HG02981 (cell line): ENCODE results near the gene FUZ.

Experiments used
- ATAC-seq: cut with Tn5 transposase; IDR thresholded peaks from one replicate; pipeline ENCODE4 v1.9.1; 2021; ENCODE audit warnings: mild to moderate bottlenecking, moderate library complexity; ENCODE audit not compliant: unreplicated experiment

FUZ gene

DNA sequence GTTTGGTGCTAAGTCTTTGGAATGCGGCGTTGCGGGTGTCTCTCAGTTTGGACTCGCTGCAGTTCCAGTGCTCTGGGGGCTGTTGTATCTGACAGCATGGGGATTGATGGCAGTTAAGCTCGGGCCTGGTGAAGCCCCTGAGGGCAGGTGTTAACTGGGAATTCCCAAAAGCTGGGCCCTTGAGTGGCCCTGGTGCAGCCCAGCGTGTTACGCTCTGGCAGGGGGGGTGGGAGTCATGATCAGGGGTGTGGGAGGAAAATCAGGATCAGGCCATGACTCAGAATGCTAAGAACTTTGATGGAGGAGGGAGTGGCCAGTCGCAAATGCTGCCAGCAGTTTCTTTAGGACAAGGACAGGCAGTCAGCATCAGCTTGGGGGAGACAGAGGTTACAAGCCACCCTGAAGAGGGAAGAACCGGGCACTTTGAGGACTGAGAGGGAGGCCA, 26.7 kb downstream of the FUZ start:
- ATAC-seq: no peak

DNA sequence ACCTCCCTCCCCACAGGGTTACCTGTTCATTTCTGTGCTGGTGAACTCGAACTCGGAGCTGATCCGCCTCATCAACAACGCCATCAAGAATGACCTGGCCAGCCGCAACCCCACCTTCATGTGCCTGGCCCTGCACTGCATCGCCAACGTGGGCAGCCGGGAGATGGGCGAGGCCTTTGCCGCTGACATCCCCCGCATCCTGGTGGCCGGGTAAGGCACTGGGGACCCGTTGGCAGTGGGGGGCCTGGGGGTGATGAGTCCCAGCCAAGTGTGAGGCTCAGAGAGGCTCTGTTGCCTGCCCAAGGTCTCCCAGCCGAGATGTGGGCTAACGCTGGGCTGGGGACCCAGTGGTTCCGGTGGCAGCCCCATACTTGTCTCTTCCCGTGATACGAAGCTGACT, 30.6 kb downstream of the FUZ start:
- ATAC-seq: no peak

DNA sequence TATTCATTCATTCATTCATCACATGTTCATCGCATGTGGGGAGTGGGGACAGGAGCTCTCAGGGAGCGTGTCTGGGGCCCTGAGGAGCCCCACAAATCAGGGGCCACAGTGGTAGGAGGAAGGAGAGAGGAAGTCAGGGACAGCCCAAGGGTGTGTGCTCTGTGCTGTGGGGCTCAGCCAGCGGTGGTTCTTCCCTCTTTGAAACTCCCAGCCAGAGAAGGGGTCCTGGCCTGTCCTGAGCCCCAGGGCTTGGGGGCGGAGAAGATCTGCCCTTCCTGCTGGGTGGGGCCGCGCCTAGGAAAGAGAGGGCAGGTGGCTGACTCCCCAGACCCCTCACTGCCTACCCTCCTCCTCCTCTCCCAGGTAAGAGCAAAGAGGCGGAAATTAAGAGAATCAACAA, 31.7 kb downstream of the FUZ start:
- no peak for ATAC-seq

DNA sequence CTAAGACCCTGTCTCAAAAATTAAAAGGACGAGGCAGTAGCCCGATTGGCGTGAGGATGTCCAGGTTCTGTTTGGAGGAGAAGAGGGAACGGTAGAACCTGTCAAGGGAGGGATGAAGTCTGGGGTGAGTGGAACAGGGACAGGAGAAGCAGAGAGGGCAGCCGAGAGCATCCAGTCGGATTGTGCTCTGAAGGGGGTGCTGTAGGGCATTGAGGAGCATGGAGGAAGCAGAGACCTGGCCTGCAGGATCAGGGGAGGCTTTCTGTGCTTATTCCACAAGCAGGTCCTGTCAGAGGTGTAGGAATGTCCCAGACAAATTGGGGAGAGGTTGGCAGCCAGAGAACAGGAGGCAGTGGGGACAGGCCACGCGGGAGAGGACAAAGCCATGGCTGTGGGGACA, 32.2 kb downstream of the FUZ start:
- no peak for ATAC-seq

DNA sequence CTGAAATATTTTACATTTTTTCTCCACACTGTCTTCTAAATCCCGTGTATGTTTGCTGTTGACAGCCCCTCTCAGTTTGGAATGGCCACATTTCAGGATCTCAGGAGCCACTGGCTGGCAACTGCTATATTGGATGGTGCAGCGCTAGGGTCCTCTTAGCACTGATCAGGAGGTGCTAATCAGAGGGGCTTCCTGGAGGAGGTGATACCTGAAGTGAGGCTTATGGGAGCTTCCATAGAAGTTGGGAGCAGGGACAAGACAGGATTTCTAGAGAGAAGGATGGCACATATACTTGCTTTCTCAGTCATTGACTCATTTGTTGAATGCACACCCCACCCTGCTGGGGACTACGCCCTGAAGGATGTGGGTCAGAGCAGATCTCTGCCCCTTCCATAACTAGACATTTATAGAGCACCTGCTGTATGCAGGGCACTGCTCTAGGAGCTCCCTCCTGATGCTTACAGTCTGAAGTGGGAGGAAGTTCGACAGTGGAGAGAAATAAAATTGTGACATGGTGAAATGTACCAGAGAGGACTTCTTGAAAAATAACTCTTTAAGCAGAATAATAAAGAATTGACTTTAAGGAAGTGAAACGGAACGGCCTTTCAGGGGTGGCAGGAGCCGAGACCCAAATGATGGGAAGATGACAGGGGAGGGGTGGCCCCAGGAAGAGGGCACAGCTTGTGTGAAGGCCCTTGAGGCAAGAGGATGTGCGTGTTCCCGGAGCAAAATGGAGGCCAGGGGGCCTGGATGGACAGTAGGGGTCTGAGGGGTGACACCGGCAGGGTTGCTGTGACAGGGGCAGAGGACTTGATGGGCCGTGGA, 33.1 kb downstream of the FUZ start:
- ATAC-seq: no peak

DNA sequence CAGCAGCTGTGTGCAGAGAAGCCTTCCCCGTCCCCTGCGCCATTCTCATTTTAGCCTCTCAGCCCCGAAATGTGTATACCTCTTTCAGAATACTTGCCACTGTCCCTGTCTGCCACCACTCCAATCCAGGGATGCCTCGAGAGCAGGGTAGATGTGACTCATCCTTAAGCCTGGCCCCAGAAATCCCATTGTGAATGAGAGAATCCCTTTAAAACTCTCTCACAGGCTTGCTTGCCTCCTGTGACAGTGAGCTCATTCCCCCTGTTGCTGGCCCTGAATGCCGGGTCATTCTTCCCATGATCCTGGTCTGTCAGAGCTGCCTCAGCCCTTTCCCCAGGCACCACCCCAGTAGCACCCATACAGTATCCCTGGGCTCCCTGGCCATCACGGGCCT, 36.7 kb downstream of the FUZ start:
- no peak for ATAC-seq

DNA sequence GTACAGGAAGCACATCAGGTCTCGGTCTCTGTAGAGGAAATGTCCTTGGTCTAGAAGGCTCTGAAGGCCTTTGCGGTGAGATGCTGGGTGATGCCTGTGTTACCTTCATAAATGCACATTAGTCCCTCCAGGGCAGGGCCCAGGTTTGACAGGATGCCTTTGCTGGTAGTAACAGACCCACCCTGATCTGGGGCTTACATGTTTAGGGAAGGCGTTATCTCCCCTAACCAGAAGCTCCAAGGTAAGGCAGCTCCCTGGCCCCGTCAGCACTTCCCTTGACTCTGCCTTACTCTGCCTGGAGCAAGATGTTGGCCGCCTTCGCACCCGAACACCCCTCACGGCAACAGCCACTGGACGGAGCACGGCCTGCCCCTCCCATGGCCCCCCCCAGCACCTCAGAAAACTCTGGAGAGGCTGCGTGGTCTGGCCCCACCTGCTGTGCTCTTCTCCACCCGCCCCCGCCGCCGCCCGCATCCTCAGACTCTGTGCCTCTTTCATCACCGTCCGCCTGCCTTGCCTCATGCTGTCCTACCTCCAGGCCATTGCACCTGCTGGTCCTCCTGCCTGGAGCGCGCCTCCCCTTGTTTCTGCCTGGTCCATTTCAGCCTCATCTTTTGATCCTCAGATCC, 37.2 kb downstream of the FUZ start:
- no peak for ATAC-seq

DNA sequence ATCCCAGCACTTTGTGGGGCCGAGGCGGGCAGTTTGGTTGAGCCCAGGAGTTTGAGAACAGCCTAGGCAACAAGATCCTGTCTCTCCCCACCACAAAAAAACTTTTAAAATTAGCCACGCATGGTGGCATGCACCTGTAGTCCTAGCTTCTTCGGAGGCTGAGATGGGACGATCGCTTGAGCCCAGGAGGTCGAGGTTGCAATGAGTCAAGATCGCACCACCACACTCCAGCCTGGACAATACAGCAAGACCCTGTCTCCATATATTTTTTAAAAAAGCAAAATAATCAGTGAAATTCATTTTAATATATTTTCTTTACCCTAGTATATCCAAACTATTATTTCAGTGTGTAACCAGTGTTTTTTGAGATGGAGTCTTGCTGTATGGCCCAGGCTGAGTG, 38.1 kb downstream of the FUZ start:
- no peak for ATAC-seq

DNA sequence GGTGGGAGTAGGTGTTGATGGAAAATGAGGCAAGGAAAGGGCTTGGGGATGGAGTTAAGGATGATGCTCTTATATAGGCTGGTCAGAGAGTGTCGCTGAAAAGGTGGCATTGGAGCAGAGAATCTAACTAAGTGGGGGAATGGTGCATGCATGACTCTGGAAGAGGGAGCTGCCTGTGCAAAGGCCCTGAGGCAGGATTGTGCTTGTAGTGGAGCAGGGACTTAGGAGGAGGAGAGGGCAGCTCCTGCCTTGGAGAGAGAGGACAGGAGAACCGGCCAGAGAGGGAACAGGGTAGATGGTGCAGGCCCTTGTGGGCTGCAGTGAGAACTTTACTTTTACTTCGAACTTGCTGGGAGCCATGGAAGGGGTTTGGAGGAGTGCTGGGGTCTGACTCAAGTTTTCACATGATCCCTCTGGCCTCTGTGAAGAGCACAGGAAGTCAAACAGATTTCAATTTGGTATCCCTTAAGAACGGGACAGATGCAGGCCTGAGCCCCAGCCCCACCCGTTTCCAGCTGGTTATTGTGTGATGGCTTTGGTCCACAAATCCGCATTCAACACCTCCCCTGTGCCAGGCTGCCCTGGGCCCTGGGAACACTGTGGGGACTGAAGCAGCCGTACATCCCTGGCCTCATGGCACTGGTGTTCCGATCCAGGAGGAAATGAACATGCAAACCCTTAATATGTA, 39.3 kb downstream of the FUZ start:
- ATAC-seq: no peak

DNA sequence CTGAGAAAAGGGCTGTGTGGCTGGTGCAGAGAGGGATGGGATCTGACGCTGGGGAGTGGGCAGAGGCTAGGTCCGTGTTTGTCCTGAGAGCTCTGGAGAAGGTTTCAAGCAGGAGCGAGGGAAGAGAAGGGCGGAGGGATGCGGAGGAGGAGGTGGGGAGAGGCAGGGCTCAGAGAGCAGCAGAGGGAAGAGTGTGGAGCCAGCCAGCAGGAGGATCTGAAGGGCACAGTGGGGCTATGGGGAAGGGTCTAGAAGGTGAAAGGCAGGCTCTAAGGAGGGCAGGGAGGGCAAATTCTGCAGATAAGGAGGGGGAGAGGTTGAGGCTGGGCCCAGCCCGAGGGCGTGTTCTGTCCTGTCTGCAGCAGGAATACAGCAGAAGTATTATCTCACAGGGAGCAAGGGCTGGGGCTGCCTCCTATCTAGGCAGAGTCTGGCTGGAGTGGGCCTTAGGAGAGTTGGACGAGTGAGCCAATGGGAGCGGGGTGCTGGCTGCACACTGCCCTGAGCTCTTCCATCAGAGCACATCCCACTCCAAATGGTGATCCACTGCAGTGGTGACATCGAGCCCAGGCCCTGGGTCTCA, 40.2 kb downstream of the FUZ start:
- ATAC-seq: no peak

DNA sequence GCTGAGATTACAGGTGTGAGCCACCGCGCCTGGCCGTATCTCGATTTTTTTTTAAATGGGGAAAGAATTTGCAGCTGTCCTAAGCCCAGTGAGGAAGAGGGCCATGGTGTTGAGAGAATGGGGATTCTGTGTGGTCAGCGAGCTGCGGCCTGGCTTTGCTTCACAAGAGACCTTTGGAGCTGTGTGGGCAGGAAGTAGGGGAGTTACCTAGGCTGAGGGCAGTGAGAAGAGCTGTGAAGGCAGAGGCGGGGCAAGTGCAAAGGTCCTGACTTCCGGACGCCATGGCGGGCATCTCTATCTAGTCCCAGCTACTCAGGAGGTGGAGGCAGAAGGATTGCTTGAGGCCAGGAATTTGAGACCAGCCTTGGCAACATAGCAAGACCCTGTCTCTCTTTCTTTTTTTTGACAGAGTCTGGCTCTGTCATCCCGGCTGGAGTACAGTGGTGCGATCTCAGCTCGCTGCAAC, 41.4 kb downstream of the FUZ start:
- ATAC-seq: no peak

DNA sequence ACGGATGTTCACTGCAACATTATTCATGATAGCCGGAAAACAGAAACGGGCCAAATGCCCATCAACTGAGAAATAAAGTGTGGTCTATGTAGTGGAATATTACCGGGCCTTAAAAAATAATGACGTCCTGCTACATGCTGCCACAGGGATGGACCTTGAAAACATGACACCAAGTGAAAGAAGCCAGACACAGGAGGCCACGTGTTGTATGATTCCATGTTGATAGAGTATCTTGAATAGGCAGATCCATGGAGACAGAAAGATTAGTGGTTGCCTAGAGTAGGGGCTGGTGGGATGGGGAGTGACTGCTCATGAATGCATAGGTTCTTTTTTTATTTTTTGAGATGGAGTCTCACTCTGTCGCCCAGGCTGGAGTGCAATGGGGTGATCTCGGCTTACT, 42.6 kb downstream of the FUZ start:
- ATAC-seq: no peak

DNA sequence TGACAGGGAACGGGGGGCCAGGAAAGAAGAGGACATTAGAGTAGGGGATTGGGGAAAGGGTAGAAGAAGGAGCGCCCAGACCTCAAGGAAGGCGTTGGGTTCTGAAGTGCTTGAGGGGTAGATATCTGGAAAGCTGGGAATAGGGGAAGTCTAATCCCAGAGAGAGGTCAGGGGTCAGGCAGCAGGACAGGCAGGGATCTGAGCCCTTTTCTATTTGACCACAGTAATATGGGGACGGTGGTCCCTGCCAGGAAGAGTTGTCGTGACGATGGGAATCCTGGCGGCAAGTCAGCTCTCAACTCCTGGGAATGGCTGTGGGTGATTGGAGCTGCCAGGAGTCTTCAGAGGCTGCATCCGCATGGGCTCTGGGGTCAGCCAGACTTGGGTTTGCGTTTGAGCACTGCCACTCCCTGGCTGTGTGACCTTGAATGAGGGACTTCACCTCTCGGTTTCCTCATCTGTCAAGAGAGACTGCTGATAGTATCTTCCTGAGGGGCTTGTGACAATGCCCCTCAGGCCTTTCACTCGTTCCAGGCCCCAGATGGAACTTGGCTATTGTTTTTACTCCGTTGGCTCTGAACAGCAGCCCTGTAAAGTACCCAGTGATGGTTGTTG, 45.0 kb downstream of the FUZ start:
- no peak for ATAC-seq

DNA sequence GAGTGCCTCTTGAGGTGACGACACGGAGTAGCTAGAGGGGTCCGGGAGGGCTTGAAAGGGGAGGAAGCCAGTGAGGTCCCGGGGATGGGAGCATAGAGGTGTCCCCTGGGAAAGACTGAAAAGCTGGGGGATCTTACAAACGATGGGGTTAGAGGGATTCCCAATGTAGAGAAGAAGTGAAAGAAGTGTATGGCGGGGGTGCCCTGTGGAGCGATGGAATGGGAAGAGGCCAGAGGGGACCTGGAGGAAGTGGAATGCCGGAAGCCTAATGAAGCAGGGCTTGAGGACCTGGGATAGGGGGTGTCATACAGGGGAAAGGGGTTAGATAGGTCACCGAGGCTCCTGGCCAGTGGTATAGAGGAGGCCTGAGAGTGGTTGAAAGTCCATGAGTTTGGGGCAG, 45.7 kb downstream of the FUZ start:
- no peak for ATAC-seq

DNA sequence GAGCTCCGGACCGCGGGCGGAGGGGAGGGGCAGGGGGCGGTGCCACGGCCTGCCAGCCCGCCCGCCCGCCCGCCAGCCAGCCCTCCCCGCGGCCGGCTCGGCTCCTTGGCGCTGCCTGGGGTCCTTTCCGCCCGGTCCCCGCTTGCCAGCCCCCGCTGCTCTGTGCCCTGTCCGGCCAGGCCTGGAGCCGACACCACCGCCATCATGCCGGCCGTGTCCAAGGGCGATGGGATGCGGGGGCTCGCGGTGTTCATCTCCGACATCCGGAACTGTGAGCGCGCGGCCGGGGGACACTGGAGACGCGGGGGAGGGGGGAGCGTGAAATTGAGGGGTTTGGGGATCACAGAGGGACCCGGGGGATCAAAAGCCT, 46.2 kb downstream of the FUZ start, which contains the start of gene AP2A1:
TSS of gene AP2A1 (plus strand) at position 72 of the 370 bp plus-strand sequence. CDS start at position 205, 133 bp downstream.
- peak; percentile 3 for ATAC-seq

DNA sequence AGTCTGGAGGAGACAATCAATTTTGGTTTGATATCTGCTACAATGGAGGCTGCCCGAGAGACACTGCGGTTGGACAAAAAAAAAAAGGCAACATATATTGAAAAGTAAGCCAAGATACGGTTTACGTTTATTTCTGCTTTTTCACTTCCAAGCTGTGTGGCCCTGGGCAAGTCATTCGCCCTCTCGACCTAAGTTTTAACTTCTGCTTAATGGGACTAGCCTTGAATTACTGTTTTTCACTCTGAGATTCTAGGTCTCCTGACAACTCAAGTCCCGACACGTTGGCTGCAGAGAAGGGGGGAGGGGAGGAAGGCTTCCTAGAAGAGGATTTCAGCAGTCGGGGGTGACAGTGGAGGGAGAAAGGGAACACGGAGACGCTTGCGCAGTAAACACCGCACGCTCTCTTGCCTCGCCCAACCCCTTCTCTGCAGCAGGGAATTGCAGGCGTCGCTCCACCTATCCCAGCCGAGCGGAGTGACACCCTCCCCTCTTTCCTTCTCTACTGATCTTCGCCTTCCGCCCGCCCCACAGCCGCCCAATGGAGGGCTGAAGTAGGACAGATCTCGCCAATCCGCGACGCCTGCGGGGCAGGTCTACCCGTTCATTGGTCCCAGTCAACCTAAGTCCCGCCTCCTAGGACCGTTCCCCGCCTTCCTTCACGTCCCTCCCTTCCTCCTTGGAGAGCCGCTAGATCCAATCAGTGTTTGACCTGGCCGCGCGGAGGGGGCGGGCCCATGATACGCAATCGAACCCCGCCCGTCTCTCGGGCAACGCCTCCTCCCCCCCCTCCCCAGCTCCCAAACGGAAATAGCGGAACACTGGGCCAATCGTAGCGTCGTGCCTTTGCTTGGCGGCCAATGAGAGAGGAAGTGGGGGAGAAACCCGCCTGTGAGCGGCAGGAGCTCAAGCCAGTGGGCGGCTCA, 46.8 kb downstream of the FUZ start:
- peak; percentile 91 for ATAC-seq

DNA sequence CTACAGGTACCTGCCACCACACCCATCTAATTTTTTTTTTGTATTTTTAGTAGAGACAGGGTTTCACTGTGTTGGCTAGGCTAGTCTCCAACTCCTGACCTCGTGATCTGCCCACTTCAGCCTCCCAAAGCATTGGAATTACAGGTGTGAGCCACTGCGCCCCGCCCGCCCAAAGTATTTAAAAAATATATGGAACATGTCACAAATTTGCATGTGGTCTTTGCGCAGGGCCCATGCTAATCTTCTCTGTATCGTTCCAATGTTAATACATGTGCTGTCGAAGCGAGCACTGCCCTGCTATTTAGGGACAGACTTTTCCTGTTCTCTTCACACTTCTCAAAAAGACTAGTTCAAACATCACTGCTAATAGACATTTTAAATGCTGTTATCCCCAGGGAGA, 48.8 kb downstream of the FUZ start:
- no peak for ATAC-seq

DNA sequence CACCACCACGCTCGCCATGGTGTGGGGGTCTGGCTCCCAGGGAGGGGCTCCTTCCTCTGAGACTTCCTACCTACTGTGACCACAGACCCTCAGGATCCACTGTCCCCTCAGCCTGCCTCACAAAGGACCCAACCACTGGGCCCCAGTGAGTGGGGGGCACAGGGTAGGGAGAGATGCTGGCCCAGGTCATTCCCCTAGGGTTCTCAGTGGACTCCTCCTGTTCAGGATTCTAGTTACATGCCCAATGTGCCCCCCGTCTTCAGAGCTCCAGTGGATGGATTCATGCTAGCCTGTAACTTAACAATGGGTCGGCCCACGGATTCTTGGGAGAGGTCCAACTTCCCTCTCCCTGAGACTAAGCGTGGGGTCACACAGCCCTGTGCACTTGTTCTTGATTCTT, 49.9 kb downstream of the FUZ start, which contains the start of gene TSKS:
TSS of gene TSKS (minus strand) at position 77 of the 400 bp plus-strand sequence. CDS start at position 18, 59 bp downstream.
- no peak for ATAC-seq

DNA sequence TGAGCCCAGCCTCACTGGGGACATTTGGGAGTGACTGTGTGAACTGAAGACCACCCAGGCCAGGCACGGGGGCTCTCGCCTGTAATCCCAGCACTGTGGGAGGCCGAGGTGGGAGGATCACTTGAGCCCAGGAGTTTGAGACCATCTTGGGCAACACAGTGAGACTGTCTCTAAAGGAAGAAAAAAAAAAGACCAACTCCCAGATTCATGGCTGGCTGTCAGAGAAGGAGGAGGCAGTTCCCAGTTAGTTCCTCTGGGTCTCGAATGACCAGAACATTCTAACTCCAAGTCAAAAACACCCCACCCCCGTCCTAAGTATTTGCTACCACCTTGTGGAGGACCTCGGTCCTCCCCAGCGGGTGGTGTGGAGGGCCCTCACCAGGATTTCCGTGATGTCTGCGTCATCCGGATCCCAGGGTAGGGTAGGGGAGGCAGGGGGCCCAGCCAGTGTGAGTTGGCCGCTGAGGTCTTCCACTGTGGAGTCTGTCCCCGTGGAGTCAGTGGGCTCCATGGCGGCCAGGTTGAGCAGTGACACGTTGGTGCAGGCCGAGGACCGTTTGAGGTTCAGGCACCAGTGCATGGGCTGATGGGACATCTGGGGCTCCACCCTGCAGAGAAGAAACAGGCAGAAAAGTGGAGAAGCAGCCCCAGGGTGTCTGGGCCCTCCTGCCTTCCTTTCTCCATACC, 51.3 kb downstream of the FUZ start:
- ATAC-seq: no peak
